ENCODE data around the gene PUS7L. TPM values are rescaled to one million over a fixed set of nuclear protein-coding genes. Genes with fewer than 3 reads are reported as not detected.

Gene PUS7L
- total RNA-seq, 1 donor from 2014 or later, result 5.9 TPM

- intact Hi-C loops (cut with DNase I), result no loop called here
- DNase-seq (ENCODE audit: low spot score), result no peak
Measured at GRCh38 chr12:43676183-43676813, 82.3 kb downstream of the PUS7L start.

GRCh38 chr12:43675048-43675904 lies 83.3 kb downstream of the PUS7L start:
- no peak for DNase-seq (ENCODE audit: low spot score)
- intact Hi-C loops (cut with DNase I), result no loop called here

GRCh38 chr12:43669373-43669772 lies 89.2 kb downstream of the PUS7L start:
- DNase-seq (ENCODE audit: low spot score), result no peak
- intact Hi-C loops (cut with DNase I), result no loop called here

Other genes with a start within 250 kb of the PUS7L start
- gene ADAMTS20, start 206.6 kb downstream of the PUS7L start, total RNA-seq, result not detected
- 7.8 TPM for gene IRAK4, start 161 bp upstream of the PUS7L start, total RNA-seq
- gene TWF1, start 47.5 kb upstream of the PUS7L start, total RNA-seq, result 16.5 TPM
- 7.5 TPM for gene TMEM117, start 77.3 kb upstream of the PUS7L start, total RNA-seq

All from cardiac septum (tissue), 1 donor.